ENCODE data around the gene PPP1R14D. TPM values are rescaled to one million over a fixed set of nuclear protein-coding genes. Genes with fewer than 3 reads are reported as not detected.

PPP1R14D gene, protein sequence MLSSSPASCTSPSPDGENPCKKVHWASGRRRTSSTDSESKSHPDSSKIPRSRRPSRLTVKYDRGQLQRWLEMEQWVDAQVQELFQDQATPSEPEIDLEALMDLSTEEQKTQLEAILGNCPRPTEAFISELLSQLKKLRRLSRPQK
- 0.64 TPM for total RNA-seq (2021; ENCODE audit: unreplicated experiment)
- 0.50 TPM for polyA plus RNA-seq (2012; ENCODE audit: insufficient read length)
- percentile 27 among the genes with signal in this experiment for Bru-seq, nascent RNA
- BruChase-seq, experiment 1, labeled RNA remaining after a 2-hour chase: percentile 13 among the genes with signal in this experiment
- percentile 11 among the genes with signal in this experiment for BruChase-seq, experiment 2, labeled RNA remaining after a 6-hour chase
- long read RNA-seq: 0 reads

DNA sequence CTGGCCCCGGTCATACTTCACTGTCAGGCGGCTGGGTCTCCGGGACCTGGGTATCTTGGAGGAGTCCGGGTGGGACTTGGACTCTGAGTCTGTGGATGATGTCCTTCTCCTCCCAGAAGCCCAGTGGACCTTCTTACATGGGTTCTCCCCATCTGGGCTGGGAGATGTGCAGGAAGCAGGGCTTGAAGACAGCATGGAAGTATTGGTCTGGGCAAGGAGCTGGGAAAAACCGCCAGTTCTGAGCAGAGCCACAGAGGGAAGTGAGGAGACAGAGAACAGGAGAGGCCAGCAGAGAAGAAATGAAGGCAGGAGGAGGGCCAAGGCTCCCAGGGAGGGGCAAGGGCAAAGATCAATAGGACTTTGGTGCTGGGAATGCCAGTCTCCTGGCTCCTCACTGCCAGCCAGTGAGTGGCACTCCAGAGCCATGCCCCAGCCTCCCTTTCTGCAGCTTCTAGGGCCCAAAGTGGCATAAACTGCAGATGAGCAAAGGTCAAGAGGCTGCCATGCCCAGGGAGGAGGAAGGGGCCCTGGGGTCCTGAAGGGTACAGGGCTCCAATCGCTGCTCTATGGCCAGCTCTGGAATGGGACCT is at the start of gene PPP1R14D:
PPP1R14D (minus strand) TSS at position 262 of the 590 bp plus-strand sequence; CDS start at position 195, 67 bp downstream.
- Histone ChIP-seq H3K9me3 (ENCODE audit: control insufficient read depth, insufficient read depth, low read depth, low read length) (no peaks in the 10 kb centered on the region), H3K4me3 (ENCODE audit: low read depth in 2 of 2, low read length in 2 of 2) (no peak within 1 kb of the TSS), H3K27me3 (ENCODE audit: control insufficient read depth, insufficient read depth, low read length) (no peaks in the 10 kb centered on the region), H3K27ac (ENCODE audit: low read length) (peak within 1 kb of the TSS; percentile 49; the same call in 1 of the 2 replicates), H3K36me3 (ENCODE audit: control insufficient read depth, insufficient read depth, low read length) (no peaks in the 10 kb centered on the region), H3K4me1 (ENCODE audit: control insufficient read depth, insufficient read depth, low read length) (peaks cover 27% of the 10 kb centered on the region)
- in situ Hi-C loops (cut with HindIII; ENCODE audit: low pct_unique_long_range_greater_than_20kb, low sequenced_read_pairs): no loop called here
- ChIA-PET POLR2A (interaction anchor here (0.6 kb wide), 1 partner anchor 100 kb away, joined by 3 read pairs; the partner anchor contains the start of gene DLL4), CTCF (no interaction called here)
- intact Hi-C loops (cut with micrococcal nuclease; ENCODE audit: unreplicated experiment): no loop called here
- no peak for ATAC-seq
- no TSS peak for BruUV-seq (replicated peaks)
- TF ChIP-seq TCF7L2 (IDR thresholded peaks at IDR 0.05; ENCODE audit: low read depth, low read length) (no peak), SIN3A (IDR thresholded peaks at IDR 0.05; ENCODE audit: borderline replicate concordance, insufficient read depth, low read depth, low read length) (no peak), POLR2AphosphoS5 (IDR thresholded peaks at IDR 0.05; ENCODE audit: low read depth, low read length) (no peak)
- TF ChIP-seq, protein P1, sequence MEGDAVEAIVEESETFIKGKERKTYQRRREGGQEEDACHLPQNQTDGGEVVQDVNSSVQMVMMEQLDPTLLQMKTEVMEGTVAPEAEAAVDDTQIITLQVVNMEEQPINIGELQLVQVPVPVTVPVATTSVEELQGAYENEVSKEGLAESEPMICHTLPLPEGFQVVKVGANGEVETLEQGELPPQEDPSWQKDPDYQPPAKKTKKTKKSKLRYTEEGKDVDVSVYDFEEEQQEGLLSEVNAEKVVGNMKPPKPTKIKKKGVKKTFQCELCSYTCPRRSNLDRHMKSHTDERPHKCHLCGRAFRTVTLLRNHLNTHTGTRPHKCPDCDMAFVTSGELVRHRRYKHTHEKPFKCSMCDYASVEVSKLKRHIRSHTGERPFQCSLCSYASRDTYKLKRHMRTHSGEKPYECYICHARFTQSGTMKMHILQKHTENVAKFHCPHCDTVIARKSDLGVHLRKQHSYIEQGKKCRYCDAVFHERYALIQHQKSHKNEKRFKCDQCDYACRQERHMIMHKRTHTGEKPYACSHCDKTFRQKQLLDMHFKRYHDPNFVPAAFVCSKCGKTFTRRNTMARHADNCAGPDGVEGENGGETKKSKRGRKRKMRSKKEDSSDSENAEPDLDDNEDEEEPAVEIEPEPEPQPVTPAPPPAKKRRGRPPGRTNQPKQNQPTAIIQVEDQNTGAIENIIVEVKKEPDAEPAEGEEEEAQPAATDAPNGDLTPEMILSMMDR (IDR thresholded peaks at IDR 0.05): no peak
- TF ChIP-seq, protein P2, sequence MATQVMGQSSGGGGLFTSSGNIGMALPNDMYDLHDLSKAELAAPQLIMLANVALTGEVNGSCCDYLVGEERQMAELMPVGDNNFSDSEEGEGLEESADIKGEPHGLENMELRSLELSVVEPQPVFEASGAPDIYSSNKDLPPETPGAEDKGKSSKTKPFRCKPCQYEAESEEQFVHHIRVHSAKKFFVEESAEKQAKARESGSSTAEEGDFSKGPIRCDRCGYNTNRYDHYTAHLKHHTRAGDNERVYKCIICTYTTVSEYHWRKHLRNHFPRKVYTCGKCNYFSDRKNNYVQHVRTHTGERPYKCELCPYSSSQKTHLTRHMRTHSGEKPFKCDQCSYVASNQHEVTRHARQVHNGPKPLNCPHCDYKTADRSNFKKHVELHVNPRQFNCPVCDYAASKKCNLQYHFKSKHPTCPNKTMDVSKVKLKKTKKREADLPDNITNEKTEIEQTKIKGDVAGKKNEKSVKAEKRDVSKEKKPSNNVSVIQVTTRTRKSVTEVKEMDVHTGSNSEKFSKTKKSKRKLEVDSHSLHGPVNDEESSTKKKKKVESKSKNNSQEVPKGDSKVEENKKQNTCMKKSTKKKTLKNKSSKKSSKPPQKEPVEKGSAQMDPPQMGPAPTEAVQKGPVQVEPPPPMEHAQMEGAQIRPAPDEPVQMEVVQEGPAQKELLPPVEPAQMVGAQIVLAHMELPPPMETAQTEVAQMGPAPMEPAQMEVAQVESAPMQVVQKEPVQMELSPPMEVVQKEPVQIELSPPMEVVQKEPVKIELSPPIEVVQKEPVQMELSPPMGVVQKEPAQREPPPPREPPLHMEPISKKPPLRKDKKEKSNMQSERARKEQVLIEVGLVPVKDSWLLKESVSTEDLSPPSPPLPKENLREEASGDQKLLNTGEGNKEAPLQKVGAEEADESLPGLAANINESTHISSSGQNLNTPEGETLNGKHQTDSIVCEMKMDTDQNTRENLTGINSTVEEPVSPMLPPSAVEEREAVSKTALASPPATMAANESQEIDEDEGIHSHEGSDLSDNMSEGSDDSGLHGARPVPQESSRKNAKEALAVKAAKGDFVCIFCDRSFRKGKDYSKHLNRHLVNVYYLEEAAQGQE (IDR thresholded peaks at IDR 0.05; ENCODE audit: insufficient read depth in 1 of 2, low read depth in 2 of 2, low read length in 1 of 2): no peak
- no peak for DNase-seq (ENCODE audit: low read depth, low spot score)

DNA sequence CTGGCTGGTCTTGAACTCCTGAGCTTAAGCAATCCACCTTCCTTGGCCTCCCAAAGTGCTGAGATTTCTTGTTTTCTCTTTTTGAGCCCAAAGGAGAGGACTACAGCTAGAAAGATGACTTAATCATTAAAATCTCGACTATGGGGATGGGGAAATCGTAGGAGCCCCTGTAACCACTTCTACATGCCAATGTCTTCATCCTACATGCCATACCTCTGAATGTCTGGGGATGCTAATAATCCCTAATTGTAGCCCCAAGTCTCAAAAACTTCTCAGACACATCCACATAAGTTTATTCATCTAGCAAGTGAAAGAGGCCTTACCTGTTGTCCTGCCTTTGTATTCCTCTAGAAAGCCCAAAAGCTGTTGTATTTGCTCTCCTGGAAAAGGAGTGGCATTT is 49.2 kb upstream of the PPP1R14D start:
- intact Hi-C loops (cut with micrococcal nuclease; ENCODE audit: unreplicated experiment) (no loop called here), in situ Hi-C loops (cut with HindIII; ENCODE audit: low pct_unique_long_range_greater_than_20kb, low sequenced_read_pairs) (no loop called here)
- Histone ChIP-seq H3K27ac (ENCODE audit: low read length) (no peak overlapping the region), H3K4me3 (ENCODE audit: low read depth in 2 of 2, low read length in 2 of 2) (no peak overlapping the region), H3K36me3 (ENCODE audit: control insufficient read depth, insufficient read depth, low read length) (no peaks in the 10 kb centered on the region), H3K9me3 (ENCODE audit: control insufficient read depth, insufficient read depth, low read depth, low read length) (no peaks in the 10 kb centered on the region), H3K27me3 (ENCODE audit: control insufficient read depth, insufficient read depth, low read length) (no peaks in the 10 kb centered on the region), H3K4me1 (ENCODE audit: control insufficient read depth, insufficient read depth, low read length) (peaks cover 4% of the 10 kb centered on the region; the same call in 1 of the 2 replicates)
- CTCF ChIA-PET: interaction anchor here (0.6 to 4.2 kb wide), 3 partner anchors 19 to 87 kb away, joined by 4 to 13 read pairs (median 5); no protein-coding TSS in a partner anchor
- no peak for TF ChIP-seq POLR2AphosphoS5 (IDR thresholded peaks at IDR 0.05; ENCODE audit: low read depth, low read length)
- TF ChIP-seq, protein P2 (IDR thresholded peaks at IDR 0.05; ENCODE audit: insufficient read depth in 1 of 2, low read depth in 2 of 2, low read length in 1 of 2): no peak
- TF ChIP-seq TCF7L2 (IDR thresholded peaks at IDR 0.05; ENCODE audit: low read depth, low read length): no peak
- TF ChIP-seq, protein P1 (IDR thresholded peaks at IDR 0.05): no peak
- TF ChIP-seq SIN3A (IDR thresholded peaks at IDR 0.05; ENCODE audit: borderline replicate concordance, insufficient read depth, low read depth, low read length): no peak
- DNase-seq (ENCODE audit: low read depth, low spot score) (no peak), ATAC-seq (no peak)
- POLR2A ChIA-PET: no interaction called here
- no TSS peak for BruUV-seq (replicated peaks)
